ENCODE results near the gene ALDH3A2. TPM values are rescaled to one million over a fixed set of nuclear protein-coding genes. Genes with fewer than 3 reads are reported as not detected.

The ALDH3A2 gene
- polyA plus RNA-seq, 1 donor: 85.0 TPM

- no peak overlapping the region for H3K27ac ChIP-seq (ENCODE audit: low read length)
- no peaks in the 10 kb centered on the region for H3K27me3 ChIP-seq (ENCODE audit: control insufficient read depth, insufficient read depth, low read length)
- WGBS (ENCODE audit: insufficient coverage, low lambda C conversion rate): no CpG with 5 or more reads among the region's 28 CpGs
- H3K9me3 ChIP-seq (ENCODE audit: control insufficient read depth, low read depth, low read length): no peaks in the 10 kb centered on the region
- no peaks in the 10 kb centered on the region for H3K36me3 ChIP-seq (ENCODE audit: control insufficient read depth, insufficient read depth, low read length)
- no peak for DNase-seq
- H3K4me3 ChIP-seq (ENCODE audit: low read length): no peak overlapping the region
- H3K4me1 ChIP-seq (ENCODE audit: control insufficient read depth, insufficient read depth, low read length): peaks cover 20% of the 10 kb centered on the region
Measured at GRCh38 chr17:19713901-19714361, 65.4 kb downstream of the ALDH3A2 start.

- no peaks in the 10 kb centered on the region for H3K9me3 ChIP-seq (ENCODE audit: control insufficient read depth, low read depth, low read length)
- no peak overlapping the region for H3K4me3 ChIP-seq (ENCODE audit: low read length)
- H3K27me3 ChIP-seq (ENCODE audit: control insufficient read depth, insufficient read depth, low read length): no peaks in the 10 kb centered on the region
- H3K27ac ChIP-seq (ENCODE audit: low read length): no peak overlapping the region
- no CpG with 5 or more reads among the region's 27 CpGs for WGBS (ENCODE audit: insufficient coverage, low lambda C conversion rate)
- no peaks in the 10 kb centered on the region for H3K36me3 ChIP-seq (ENCODE audit: control insufficient read depth, insufficient read depth, low read length)
- peaks cover 29% of the 10 kb centered on the region for H3K4me1 ChIP-seq (ENCODE audit: control insufficient read depth, insufficient read depth, low read length)
- peak in 1 of 2 donors; percentile 61 for DNase-seq
Measured at GRCh38 chr17:19714542-19715411, 66.2 kb downstream of the ALDH3A2 start.

GRCh38 chr17:19716108-19717030 lies 67.8 kb downstream of the ALDH3A2 start, which contains the start of gene SLC47A2:
TSS of gene SLC47A2 (minus strand) at chr17:19716584. CDS start at chr17:19716555, 29 bp downstream.
- Histone ChIP-seq H3K27ac (ENCODE audit: low read length) (no peak within 1 kb of the TSS), H3K4me1 (ENCODE audit: control insufficient read depth, insufficient read depth, low read length) (peaks cover 45% of the 10 kb centered on the region), H3K27me3 (ENCODE audit: control insufficient read depth, insufficient read depth, low read length) (no peaks in the 10 kb centered on the region), H3K9me3 (ENCODE audit: control insufficient read depth, low read depth, low read length) (no peaks in the 10 kb centered on the region), H3K4me3 (ENCODE audit: low read length) (no peak within 1 kb of the TSS), H3K36me3 (ENCODE audit: control insufficient read depth, insufficient read depth, low read length) (no peaks in the 10 kb centered on the region)
- no peak for DNase-seq
- no CpG with 5 or more reads among the region's 13 CpGs for WGBS (ENCODE audit: insufficient coverage, low lambda C conversion rate)

- Histone ChIP-seq H3K27ac (ENCODE audit: low read length) (no peak overlapping the region), H3K36me3 (ENCODE audit: control insufficient read depth, insufficient read depth, low read length) (no peaks in the 10 kb centered on the region), H3K27me3 (ENCODE audit: control insufficient read depth, insufficient read depth, low read length) (no peaks in the 10 kb centered on the region), H3K4me3 (ENCODE audit: low read length) (no peak overlapping the region), H3K9me3 (ENCODE audit: control insufficient read depth, low read depth, low read length) (no peaks in the 10 kb centered on the region), H3K4me1 (ENCODE audit: control insufficient read depth, insufficient read depth, low read length) (peaks cover 51% of the 10 kb centered on the region)
- WGBS (ENCODE audit: insufficient coverage, low lambda C conversion rate): no CpG with 5 or more reads among the region's 7 CpGs
- DNase-seq: no peak
Measured at GRCh38 chr17:19717031-19717360, 68.4 kb downstream of the ALDH3A2 start.

- H3K9me3 ChIP-seq (ENCODE audit: control insufficient read depth, low read depth, low read length): no peaks in the 10 kb centered on the region
- H3K27ac ChIP-seq (ENCODE audit: low read length): no peak overlapping the region
- H3K4me1 ChIP-seq (ENCODE audit: control insufficient read depth, insufficient read depth, low read length): peaks cover 55% of the 10 kb centered on the region
- no CpG with 5 or more reads among the region's 10 CpGs for WGBS (ENCODE audit: insufficient coverage, low lambda C conversion rate)
- DNase-seq: no peak
- H3K36me3 ChIP-seq (ENCODE audit: control insufficient read depth, insufficient read depth, low read length): no peaks in the 10 kb centered on the region
- no peaks in the 10 kb centered on the region for H3K27me3 ChIP-seq (ENCODE audit: control insufficient read depth, insufficient read depth, low read length)
- no peak overlapping the region for H3K4me3 ChIP-seq (ENCODE audit: low read length)
Measured at GRCh38 chr17:19717411-19717908, 68.9 kb downstream of the ALDH3A2 start.

GRCh38 chr17:19718041-19718612 lies 69.6 kb downstream of the ALDH3A2 start:
- H3K4me1 ChIP-seq (ENCODE audit: control insufficient read depth, insufficient read depth, low read length): peaks cover 59% of the 10 kb centered on the region
- DNase-seq: no peak
- peak overlapping the region; percentile 8 for H3K27ac ChIP-seq (ENCODE audit: low read length)
- no CpG with 5 or more reads among the region's 12 CpGs for WGBS (ENCODE audit: insufficient coverage, low lambda C conversion rate)
- H3K9me3 ChIP-seq (ENCODE audit: control insufficient read depth, low read depth, low read length): no peaks in the 10 kb centered on the region
- no peaks in the 10 kb centered on the region for H3K27me3 ChIP-seq (ENCODE audit: control insufficient read depth, insufficient read depth, low read length)
- H3K4me3 ChIP-seq (ENCODE audit: low read length): no peak overlapping the region
- no peaks in the 10 kb centered on the region for H3K36me3 ChIP-seq (ENCODE audit: control insufficient read depth, insufficient read depth, low read length)

GRCh38 chr17:19718613-19719354 lies 70.2 kb downstream of the ALDH3A2 start:
- 100% methylated on average over 1 of the region's 18 CpGs for WGBS (ENCODE audit: insufficient coverage, low lambda C conversion rate)
- peak overlapping the region; percentile 58 for H3K27ac ChIP-seq (ENCODE audit: low read length)
- peak in 1 of 2 donors; percentile 38 for DNase-seq

GRCh38 chr17:19719355-19720209 lies 71.0 kb downstream of the ALDH3A2 start:
- Histone ChIP-seq H3K36me3 (ENCODE audit: control insufficient read depth, insufficient read depth, low read length) (no peaks in the 10 kb centered on the region), H3K9me3 (ENCODE audit: control insufficient read depth, low read depth, low read length) (no peaks in the 10 kb centered on the region)
- peak; percentile 83 to 91 for DNase-seq

More at GRCh38 chr17:19718613-19719354, 70.2 kb downstream of the ALDH3A2 start:
- peaks cover 60% of the 10 kb centered on the region for H3K4me1 ChIP-seq (ENCODE audit: control insufficient read depth, insufficient read depth, low read length)
- H3K27me3 ChIP-seq (ENCODE audit: control insufficient read depth, insufficient read depth, low read length): no peaks in the 10 kb centered on the region
- no peaks in the 10 kb centered on the region for H3K36me3 ChIP-seq (ENCODE audit: control insufficient read depth, insufficient read depth, low read length)
- H3K9me3 ChIP-seq (ENCODE audit: control insufficient read depth, low read depth, low read length): no peaks in the 10 kb centered on the region
- H3K4me3 ChIP-seq (ENCODE audit: low read length): no peak overlapping the region

GRCh38 chr17:19720210-19720475 lies 71.6 kb downstream of the ALDH3A2 start:
- no peaks in the 10 kb centered on the region for H3K36me3 ChIP-seq (ENCODE audit: control insufficient read depth, insufficient read depth, low read length)
- H3K4me1 ChIP-seq (ENCODE audit: control insufficient read depth, insufficient read depth, low read length): peaks cover 69% of the 10 kb centered on the region
- no peaks in the 10 kb centered on the region for H3K27me3 ChIP-seq (ENCODE audit: control insufficient read depth, insufficient read depth, low read length)
- no CpG with 5 or more reads among the region's 5 CpGs for WGBS (ENCODE audit: insufficient coverage, low lambda C conversion rate)
- DNase-seq: no peak
- H3K27ac ChIP-seq (ENCODE audit: low read length): peak overlapping the region; percentile 76
- H3K9me3 ChIP-seq (ENCODE audit: control insufficient read depth, low read depth, low read length): no peaks in the 10 kb centered on the region
- H3K4me3 ChIP-seq (ENCODE audit: low read length): no peak overlapping the region

More at GRCh38 chr17:19719355-19720209, 71.0 kb downstream of the ALDH3A2 start:
- WGBS (ENCODE audit: insufficient coverage, low lambda C conversion rate): no CpG with 5 or more reads among the region's 23 CpGs
- H3K27me3 ChIP-seq (ENCODE audit: control insufficient read depth, insufficient read depth, low read length): no peaks in the 10 kb centered on the region
- H3K4me3 ChIP-seq (ENCODE audit: low read length): no peak overlapping the region
- peaks cover 67% of the 10 kb centered on the region for H3K4me1 ChIP-seq (ENCODE audit: control insufficient read depth, insufficient read depth, low read length)
- H3K27ac ChIP-seq (ENCODE audit: low read length): peak overlapping the region; percentile 58
